ENCODE results near the gene CTNNA2.

CTNNA2 gene

DNA sequence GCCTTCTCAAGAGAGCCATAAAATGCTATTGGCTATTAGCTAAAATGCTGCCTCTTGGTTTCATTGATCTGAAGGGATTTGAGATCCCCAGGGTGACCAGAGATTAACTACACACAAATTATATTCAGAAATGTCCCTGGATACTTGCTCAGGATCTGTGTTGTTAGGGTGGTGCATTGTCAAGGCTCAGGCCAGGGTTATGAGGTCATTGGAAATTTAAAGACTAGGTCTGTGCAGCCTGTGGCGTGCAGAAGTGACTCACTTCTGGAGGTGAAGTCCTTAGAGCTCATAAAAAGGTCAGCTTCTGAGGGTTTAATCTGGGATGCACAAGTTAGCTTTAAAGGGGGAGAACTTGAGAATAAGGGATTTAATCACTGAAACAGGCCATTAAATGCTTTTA lies 768.2 kb downstream of the CTNNA2 start:
- TF ChIP-seq Cebpa-rat (IDR thresholded peaks at IDR 0.05): no peak

DNA sequence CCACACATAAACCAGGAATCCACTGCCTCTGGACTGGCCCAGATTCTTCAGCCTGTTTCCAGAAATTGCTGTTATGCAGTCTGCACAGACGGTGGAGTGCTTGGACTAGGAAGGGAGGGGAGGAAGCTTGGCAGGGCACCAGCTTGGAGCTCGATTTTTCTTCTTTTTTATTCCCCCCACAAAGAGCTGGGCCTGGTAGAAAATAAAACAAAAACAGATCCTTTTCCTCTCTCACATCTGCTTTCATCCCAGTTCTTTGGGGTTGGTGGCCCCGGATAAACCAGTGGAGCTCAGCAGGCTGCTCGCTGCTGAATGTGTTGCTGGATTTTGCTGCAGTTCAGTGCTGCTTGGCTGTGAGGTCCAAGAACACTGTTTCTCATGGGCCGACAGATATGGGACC lies 775.7 kb downstream of the CTNNA2 start:
- Histone ChIP-seq H3K4me1 (no peaks in the 10 kb centered on the region), H3K4me2 (no peak overlapping the region), H3K27me3 (no peaks in the 10 kb centered on the region), H3K9ac (no peak overlapping the region), H3K4me3 (no peak overlapping the region), H4K20me1 (no peaks in the 10 kb centered on the region), H3K27ac (no peak overlapping the region), H3K36me3 (no peaks in the 10 kb centered on the region), H3K9me3 (replicated peaks in 1 of 11) (no peaks in the 10 kb centered on the region)
- TF ChIP-seq Cebpa-rat (IDR thresholded peaks at IDR 0.05): no peak

More for the DNA sequence above, 768.2 kb downstream of the CTNNA2 start:
- Histone ChIP-seq H3K36me3 (no peaks in the 10 kb centered on the region), H3K4me3 (no peak overlapping the region), H3K27ac (no peak overlapping the region), H3K4me2 (no peak overlapping the region), H4K20me1 (no peaks in the 10 kb centered on the region), H3K27me3 (no peaks in the 10 kb centered on the region), H3K9me3 (replicated peaks in 1 of 11) (peaks cover 0 to 17% (median 10%) of the 10 kb centered on the region in 11 experiments; a peak in 11 of 22 replicates), H3K4me1 (no peaks in the 10 kb centered on the region), H3K9ac (no peak overlapping the region)

DNA sequence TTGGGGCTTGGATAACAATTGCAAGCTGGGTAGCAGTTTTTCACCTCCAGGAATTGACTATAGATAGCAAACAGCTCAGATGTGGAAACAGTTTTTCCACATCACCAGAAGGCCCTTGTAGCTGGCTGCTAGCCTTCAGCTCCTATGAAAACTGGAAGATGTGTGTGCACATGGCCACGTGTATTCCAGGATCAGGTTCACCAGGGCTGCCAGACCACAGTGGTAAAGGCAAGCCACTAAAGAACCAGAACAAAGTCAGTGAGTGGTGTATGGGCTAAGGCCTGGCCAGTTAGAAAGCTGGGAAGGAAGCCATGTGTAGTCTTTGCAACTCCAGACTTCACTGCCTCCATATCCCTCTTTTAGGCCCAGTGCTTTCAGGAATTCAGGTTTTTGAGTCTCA lies 778.8 kb downstream of the CTNNA2 start:
- Histone ChIP-seq H3K9me3 (replicated peaks in 1 of 11) (no peaks in the 10 kb centered on the region), H3K36me3 (no peaks in the 10 kb centered on the region), H3K4me3 (no peak overlapping the region), H3K4me2 (no peak overlapping the region), H3K27me3 (no peaks in the 10 kb centered on the region), H3K9ac (no peak overlapping the region), H3K27ac (no peak overlapping the region), H4K20me1 (no peaks in the 10 kb centered on the region), H3K4me1 (no peaks in the 10 kb centered on the region)
- TF ChIP-seq Cebpa-rat (IDR thresholded peaks at IDR 0.05): no peak

DNA sequence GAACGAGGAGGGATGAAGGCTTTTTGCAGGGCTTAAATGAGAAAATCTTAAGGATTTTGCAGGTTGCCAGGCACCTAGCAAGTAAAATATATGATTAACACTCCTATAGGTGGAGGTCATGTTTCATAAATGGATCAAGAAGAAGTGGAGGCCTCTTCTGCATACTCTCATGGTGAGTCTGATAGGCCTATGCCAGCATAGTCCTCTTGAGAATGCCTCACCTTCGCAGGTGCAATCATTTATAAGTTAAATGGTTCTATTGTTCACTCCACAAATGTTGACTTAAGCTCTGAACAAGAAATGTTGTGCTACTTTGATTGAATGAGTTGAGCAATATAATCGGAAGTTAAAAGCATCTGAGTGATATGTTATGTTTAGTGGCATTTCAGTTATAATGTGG lies 779.6 kb downstream of the CTNNA2 start:
- Histone ChIP-seq H3K9me3 (replicated peaks in 1 of 11) (no peaks in the 10 kb centered on the region), H3K27ac (no peak overlapping the region), H3K4me1 (no peaks in the 10 kb centered on the region), H3K9ac (no peak overlapping the region), H3K27me3 (no peaks in the 10 kb centered on the region), H4K20me1 (no peaks in the 10 kb centered on the region), H3K36me3 (no peaks in the 10 kb centered on the region), H3K4me3 (no peak overlapping the region), H3K4me2 (no peak overlapping the region)
- TF ChIP-seq Cebpa-rat (IDR thresholded peaks at IDR 0.05): no peak

DNA sequence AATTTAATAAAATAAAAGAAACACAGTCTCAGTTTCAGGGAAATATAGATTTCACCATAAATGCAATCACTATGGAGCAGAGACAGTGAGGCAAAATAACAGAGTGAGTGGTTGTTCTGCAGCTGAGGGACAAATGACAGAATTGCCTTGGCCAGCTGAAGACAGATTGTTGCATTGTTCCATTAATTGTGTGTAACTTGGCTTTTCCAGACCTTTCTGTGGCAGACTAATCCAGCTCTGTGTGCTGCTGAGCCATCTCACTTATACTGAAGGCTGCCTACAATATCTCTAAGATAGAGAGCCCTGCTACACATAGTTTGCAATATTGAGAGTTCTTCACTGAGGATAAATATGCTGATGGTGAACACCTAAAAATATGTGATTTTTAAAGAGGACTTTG lies 780.2 kb downstream of the CTNNA2 start:
- H4K20me1 ChIP-seq: no peaks in the 10 kb centered on the region
- H3K36me3 ChIP-seq: no peaks in the 10 kb centered on the region
- TF ChIP-seq Cebpa-rat (IDR thresholded peaks at IDR 0.05): no peak
- H3K9ac ChIP-seq: no peak overlapping the region
- H3K4me3 ChIP-seq: no peak overlapping the region
- no peaks in the 10 kb centered on the region for H3K9me3 ChIP-seq (replicated peaks in 1 of 11)
- H3K27me3 ChIP-seq: no peaks in the 10 kb centered on the region
- H3K4me2 ChIP-seq: no peak overlapping the region
- H3K27ac ChIP-seq: no peak overlapping the region
- no peaks in the 10 kb centered on the region for H3K4me1 ChIP-seq

DNA sequence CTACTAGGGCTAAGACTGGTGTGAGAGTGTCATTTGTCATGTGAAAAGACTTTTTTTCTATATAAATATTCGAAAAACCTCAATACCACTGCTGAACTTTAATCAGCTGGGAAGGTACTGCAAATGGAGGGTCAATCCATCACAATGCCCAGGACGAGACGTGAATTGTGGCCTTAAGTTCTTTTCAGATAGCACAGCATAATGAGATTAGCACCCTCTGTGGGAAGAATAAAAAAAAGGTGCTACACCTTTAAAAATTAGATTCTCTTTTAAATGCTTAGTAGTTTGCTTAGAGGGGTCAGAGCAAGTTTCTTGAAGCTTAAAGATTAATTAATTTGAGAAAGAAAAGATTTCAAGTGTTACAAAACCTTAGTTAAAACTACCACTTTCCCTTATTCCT lies 786.1 kb downstream of the CTNNA2 start:
- peaks cover 0 to 18% (median 14%) of the 10 kb centered on the region in 11 experiments; a peak in 17 of 22 replicates for H3K9me3 ChIP-seq (replicated peaks in 1 of 11)
- no peak overlapping the region for H3K27ac ChIP-seq
- H3K36me3 ChIP-seq: no peaks in the 10 kb centered on the region
- no peak for TF ChIP-seq Cebpa-rat (IDR thresholded peaks at IDR 0.05)
- H3K9ac ChIP-seq: no peak overlapping the region
- H4K20me1 ChIP-seq: no peaks in the 10 kb centered on the region
- no peak overlapping the region for H3K4me3 ChIP-seq
- peaks cover 0 to 5% (median under 1%) of the 10 kb centered on the region in 10 experiments; a peak in 4 of 20 replicates for H3K4me1 ChIP-seq
- peaks cover 14 to 29% (median 21%) of the 10 kb centered on the region in 11 experiments for H3K27me3 ChIP-seq
- H3K4me2 ChIP-seq: no peak overlapping the region

DNA sequence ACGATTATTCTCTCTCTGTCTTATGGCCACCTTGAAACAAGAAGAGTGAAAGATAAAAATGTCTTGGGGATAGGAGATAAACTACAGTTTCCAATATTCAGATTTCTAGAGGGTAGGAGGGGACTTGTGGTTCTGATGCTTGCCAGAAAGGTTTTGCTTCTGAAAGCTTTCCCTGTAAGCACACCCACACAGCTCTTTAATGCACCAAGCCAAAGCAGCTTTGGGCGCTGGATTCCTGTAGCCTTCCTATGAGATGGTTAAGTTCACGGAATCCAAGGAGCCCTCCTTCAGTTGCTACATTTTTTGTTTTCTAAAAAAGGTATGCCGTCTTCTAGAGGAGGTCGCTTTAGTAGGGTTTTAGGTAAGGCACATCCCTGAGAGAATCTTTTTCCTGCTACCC lies 786.8 kb downstream of the CTNNA2 start:
- Histone ChIP-seq H3K36me3 (no peaks in the 10 kb centered on the region), H3K27ac (no peak overlapping the region), H3K9ac (no peak overlapping the region), H3K4me1 (peaks cover 0 to 7% (median 2%) of the 10 kb centered on the region in 10 experiments; a peak in 4 of 20 replicates), H3K9me3 (replicated peaks in 1 of 11) (peaks cover 0 to 18% (median 14%) of the 10 kb centered on the region in 11 experiments; a peak in 17 of 22 replicates), H3K4me3 (no peak overlapping the region), H3K4me2 (no peak overlapping the region), H3K27me3 (peaks cover 21 to 36% (median 28%) of the 10 kb centered on the region in 11 experiments), H4K20me1 (no peaks in the 10 kb centered on the region)
- no peak for TF ChIP-seq Cebpa-rat (IDR thresholded peaks at IDR 0.05)

DNA sequence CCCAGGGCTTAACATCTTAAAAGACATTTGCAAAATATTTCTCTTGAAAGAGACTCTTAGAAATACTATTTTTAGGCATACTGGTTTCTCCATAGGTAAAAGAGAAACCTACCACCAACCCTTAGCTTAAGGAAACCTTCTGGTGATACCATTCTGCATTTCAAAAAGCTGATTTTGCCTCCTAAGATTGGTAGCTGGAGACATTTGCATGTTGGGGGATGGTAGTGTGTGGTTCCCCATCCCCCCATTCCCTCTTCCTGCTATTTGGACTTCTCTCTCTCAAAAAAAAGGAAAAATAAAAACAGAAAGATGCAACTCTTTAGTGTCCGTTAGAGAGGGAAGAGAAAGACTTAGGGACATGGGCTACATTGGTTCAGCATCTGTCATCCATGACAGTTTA lies 787.5 kb downstream of the CTNNA2 start:
- H3K4me3 ChIP-seq: no peak overlapping the region
- peaks cover 28 to 43% (median 35%) of the 10 kb centered on the region in 11 experiments for H3K27me3 ChIP-seq
- H3K9me3 ChIP-seq (replicated peaks in 1 of 11): peaks cover 0 to 21% (median 14%) of the 10 kb centered on the region in 11 experiments; a peak in 17 of 22 replicates
- H3K36me3 ChIP-seq: no peaks in the 10 kb centered on the region
- H3K4me1 ChIP-seq: peaks cover 0 to 7% (median 2%) of the 10 kb centered on the region in 10 experiments; a peak in 4 of 20 replicates
- no peak overlapping the region for H3K9ac ChIP-seq
- no peak overlapping the region for H3K4me2 ChIP-seq
- TF ChIP-seq Cebpa-rat (IDR thresholded peaks at IDR 0.05): no peak
- no peak overlapping the region for H3K27ac ChIP-seq
- H4K20me1 ChIP-seq: no peaks in the 10 kb centered on the region; a peak in 1 of 22 replicates

DNA sequence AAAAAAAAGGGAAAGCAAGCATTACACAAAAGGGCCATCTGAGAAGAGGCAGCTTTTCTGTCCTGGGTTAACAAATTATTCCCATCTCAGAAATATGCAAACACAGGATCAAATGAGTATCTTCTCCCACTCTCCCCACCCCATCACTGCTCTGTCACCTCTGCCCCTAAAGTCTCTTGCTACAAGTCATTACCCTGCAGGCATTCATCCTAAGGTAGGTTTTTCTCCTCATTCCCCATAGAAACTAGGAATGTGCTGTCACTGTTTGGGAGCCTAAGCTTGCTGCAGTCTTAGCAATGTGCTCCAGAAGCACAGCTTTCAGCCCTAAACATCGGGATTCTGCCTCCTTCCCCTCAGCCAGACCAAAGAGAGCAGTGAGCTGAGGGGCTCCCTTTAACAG lies 788.1 kb downstream of the CTNNA2 start:
- no peak overlapping the region for H3K4me2 ChIP-seq
- no peak overlapping the region for H3K27ac ChIP-seq
- no peak overlapping the region for H3K9ac ChIP-seq
- H3K27me3 ChIP-seq: peaks cover 34 to 49% (median 39%) of the 10 kb centered on the region in 11 experiments
- H4K20me1 ChIP-seq: no peaks in the 10 kb centered on the region; a peak in 1 of 22 replicates
- H3K4me1 ChIP-seq: peaks cover 0 to 7% (median 2%) of the 10 kb centered on the region in 10 experiments; a peak in 4 of 20 replicates
- H3K36me3 ChIP-seq: no peaks in the 10 kb centered on the region
- no peak for TF ChIP-seq Cebpa-rat (IDR thresholded peaks at IDR 0.05)
- no peak overlapping the region for H3K4me3 ChIP-seq
- H3K9me3 ChIP-seq (replicated peaks in 1 of 11): peaks cover 0 to 24% (median 14%) of the 10 kb centered on the region in 11 experiments; a peak in 17 of 22 replicates

DNA sequence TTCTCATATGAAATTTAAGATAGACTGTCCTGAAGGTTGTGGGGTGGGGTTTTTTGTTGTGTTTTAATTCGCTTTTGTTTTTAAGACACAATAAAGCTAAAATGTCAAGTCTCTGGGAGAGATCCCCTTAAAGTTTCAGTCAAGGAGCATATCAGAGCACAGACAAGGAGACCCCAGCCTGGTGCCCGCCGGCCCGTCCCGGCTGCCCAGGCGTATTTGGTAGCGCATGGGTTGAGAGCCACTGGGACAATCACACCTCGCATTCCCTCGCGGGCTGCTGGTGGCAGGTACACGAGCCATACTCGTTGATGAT lies 789.1 kb downstream of the CTNNA2 start:
- H3K36me3 ChIP-seq: no peaks in the 10 kb centered on the region
- no peak overlapping the region for H3K27ac ChIP-seq
- H3K27me3 ChIP-seq: peaks cover 36 to 50% (median 40%) of the 10 kb centered on the region in 11 experiments
- no peaks in the 10 kb centered on the region; a peak in 1 of 22 replicates for H4K20me1 ChIP-seq
- TF ChIP-seq Cebpa-rat (IDR thresholded peaks at IDR 0.05): no peak
- H3K9me3 ChIP-seq (replicated peaks in 1 of 11): peaks cover 0 to 24% (median 14%) of the 10 kb centered on the region in 11 experiments; a peak in 17 of 22 replicates
- peaks cover 0 to 7% (median 2%) of the 10 kb centered on the region in 10 experiments; a peak in 4 of 20 replicates for H3K4me1 ChIP-seq
- no peak overlapping the region for H3K9ac ChIP-seq
- no peak overlapping the region for H3K4me3 ChIP-seq
- no peak overlapping the region for H3K4me2 ChIP-seq
